Kidney glomerular epithelial cell (primary cell): ENCODE measurements around the gene CCNT2.
"Not testable (repeated sequence)": the region's sequence is repeated elsewhere in the genome, so short reads cannot be mapped to it uniquely, and the experiment has no call there.

Experiments used
- DNase-seq: peaks from one replicate; lab custom pipeline; 2025; lab: John Stamatoyannopoulos, UW

The CCNT2 gene

DNA sequence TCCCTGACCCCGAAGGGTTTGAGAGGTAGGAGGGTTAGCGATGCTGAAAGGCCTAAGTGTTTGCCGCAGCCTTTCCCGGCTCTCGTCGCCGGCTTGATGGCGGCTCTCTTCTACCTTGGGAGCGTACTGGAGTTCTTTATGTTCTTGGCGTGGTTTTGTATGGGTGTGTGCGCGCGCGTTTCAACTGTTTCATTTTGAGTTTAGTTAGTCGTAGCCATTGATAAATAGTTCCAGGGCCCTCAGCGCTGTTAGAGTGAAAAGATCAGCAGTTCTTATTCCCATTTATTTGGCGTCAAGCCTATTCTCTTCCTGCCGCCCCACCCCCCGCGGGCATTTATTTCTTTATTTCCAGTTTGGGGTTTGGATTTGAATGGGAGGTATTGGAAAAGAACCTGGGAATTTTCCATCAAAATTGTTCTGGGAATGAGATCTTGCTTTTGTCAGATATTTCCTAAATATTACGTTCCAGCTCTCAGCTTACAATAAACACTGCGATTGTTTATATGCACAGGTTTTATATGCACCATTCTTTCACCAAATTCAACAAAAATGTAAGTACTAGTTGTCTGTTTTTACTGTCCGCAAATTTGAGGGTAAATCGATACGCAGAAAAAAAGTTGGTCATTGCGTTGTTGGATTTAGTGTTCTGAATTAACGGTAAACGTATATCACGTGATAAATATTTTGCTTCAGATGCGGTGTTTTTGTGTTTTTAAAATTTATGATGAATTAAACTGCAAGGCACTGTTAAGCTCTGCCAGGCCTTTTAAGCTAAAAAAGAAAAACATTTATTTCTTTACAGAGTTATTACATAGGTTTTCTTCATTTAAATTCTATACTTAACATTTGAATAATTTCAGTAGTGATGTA, 954 bp downstream of the CCNT2 start:
- DNase-seq: peak; percentile 37

DNA sequence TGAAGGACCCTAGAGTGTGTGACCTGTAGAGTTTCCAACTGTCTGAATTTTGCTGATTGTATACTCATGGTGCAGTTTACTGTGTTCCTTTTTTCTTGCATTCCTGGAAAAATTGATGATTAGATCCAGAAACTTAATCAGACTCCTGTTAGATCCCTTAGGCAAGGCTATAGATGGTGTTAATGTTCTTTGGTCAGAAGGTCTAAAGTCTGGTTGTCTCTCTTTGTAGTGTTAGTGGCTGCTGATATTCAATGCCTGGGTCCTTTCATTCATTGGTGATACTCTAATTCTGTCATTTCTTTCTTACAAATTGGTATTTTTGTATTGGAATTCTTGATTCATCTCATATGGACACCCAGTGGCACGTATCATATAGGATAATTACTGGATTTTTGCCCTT, 6.3 kb downstream of the CCNT2 start:
- DNase-seq: no peak

DNA sequence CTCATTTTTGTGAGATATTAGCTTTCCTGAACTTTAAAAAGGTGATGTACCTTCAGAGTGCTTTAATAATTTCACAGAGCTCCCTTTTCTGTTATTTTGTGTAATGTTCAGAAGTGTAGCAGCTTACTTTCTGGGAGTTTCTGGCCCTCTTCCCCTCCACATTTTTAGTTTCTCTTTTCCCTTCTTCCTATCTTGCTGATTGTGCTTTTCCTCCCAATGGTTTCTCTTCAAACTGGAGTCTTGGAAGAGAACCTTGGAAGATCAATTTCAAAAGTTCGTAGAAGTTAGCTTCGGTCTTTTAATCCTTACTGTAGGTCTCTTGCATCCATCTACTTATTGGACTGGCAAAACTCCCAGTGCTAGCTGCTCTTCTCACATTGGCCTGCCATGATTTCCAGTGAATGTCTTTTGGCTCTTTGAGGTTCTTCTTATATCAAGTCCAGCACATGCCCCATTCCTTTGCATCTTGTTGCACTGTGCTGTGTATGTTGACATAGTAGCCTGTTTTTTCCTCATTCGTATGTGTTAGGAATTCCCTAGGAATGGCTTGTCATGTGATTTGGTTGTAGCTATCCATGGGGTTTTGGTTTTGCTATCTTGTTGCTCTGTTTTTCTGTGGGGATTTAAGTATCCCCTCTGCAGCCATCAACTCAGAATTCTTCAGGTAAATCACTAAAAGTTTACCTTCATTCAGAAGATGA, 7.8 kb downstream of the CCNT2 start:
- no peak for DNase-seq

DNA sequence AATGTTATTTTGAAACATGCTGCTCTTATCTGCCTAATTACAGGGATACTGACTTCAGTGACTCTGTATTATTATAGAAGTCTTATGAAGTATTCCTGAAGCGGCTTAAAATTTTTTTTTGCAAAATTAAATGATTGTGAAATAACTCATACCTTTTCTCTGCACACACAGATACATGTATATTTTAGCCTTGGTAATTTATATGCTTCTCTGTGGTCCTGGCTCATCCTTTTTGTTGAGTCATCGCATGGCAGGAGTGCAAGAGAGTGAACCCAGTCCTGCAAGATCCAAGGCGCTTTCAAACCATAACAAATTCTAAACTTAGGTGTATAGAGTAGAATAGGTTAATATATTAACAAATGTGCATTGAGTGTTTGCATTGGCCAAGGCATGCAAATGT, 8.6 kb downstream of the CCNT2 start:
- no peak for DNase-seq

DNA sequence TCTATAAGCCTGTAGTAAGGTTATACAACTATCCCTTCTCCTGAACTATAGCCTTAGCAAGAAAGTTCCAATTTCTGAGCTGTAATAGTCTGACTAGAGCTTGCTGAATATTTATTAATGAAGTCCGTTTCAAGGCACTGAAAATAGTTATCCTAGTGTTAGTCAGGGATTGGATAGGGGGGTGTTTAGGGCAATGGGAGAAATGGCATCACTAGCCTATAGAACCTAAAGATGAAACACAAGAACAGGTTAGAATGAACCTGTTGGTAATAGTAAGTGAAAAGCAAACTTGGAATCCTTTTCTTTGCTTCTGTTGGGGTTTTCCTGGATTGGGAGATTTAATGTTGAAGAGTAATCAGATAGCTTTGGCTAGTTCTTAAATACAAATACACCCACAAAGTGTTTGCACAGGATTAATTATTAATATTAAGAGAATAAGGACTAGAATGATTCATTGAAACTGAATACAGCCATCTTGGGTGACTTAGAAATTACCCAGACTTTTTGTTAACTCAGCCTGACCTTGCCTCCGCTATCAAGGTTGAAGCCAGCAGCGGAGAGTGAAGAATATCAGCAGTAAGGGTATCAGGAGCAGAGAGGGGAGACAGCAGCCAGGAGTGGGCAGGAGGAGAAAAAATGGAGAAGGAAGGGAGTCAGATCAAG, 14.4 kb downstream of the CCNT2 start:
- peak; percentile 35 for DNase-seq

DNA sequence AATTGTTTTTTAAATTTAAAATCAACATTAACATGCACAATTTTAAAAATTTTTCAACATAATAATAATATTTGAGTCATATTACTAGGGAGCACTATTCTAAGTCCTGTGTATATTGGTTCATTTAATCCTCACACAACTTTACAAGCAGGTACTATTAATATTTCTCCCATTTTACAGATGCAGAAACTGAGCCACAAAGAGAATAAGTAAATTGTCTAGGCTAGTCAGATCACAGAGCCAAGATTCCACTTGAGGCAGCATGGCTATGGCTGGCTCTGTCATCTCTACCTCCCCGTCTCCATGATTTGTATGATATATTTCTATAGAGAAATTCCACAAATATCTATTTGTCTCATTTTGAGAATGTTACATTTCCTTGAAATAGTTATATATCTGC, 15.1 kb downstream of the CCNT2 start:
- DNase-seq: no peak

DNA sequence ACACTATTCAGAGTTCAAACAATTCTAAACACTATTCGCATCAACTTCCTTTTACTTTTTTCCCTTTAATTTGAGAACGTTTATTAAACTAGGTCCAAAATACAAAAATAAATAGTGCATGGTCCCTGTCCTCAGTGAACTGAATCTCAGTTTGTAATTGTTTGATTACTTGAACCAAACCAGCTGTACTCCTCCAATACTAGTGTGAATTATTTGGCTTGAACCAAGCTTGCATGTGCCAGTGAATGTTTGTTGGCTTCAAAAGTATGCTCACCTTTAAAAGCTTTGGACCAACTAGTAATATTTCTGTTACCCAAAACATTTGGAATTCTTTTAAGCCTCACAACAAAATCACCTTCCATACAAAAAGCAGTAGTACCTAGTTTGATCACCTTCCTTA, 15.5 kb downstream of the CCNT2 start:
- DNase-seq: no peak

DNA sequence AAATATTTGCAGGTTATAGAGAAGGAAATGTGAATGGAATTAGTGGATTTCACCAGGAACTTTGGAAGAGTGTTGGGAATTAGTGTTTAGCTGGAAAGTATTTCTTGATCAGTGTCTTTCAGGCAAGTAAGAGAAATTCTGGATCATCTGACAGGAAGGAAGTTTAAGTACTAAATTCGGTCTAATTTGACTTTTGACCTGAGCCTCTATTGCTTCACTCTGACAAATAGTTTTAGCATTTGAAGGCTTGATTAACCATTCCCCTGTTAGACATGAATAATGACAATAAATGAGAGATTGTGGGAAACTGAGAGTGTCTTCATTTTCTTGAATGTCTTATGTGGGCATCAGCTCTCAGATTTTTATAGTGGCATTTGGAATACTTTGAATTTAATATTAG, 16.0 kb downstream of the CCNT2 start:
- no peak for DNase-seq

DNA sequence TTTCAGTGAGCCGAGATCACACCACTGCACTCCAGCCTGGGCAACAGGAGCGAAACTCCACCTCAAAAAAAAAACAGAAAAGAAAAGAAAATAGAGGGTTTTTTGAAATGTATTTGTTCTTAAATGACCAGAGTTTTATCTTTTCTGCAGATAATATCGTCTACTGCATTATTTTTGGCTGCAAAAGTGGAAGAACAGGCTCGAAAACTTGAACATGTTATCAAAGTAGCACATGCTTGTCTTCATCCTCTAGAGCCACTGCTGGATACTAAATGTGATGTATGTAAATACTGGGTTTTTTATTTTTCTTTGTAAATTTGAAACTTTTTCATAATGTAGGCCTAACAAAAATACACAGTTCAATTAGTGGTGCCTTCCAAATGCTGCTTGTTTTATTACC, 18.1 kb downstream of the CCNT2 start:
- DNase-seq: no peak

DNA sequence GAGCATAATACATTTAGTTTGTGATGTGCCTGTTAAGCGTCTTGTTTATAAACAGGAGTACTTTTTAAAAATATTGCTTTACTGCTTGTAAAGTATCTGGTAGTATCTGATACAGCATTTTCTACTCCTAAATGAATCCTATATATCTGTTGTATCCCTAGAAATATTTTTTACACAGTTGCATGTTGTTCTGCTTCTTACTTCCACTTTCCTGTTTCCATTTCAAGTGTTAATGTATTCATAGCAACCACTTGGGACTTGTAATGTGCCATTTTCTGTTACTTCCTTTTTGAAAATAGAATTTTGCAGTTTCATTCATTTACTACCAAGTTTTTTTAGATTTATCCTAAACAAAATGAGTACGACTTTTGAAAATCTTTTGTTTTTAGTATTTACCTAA, 24.9 kb downstream of the CCNT2 start:
- DNase-seq: no peak

DNA sequence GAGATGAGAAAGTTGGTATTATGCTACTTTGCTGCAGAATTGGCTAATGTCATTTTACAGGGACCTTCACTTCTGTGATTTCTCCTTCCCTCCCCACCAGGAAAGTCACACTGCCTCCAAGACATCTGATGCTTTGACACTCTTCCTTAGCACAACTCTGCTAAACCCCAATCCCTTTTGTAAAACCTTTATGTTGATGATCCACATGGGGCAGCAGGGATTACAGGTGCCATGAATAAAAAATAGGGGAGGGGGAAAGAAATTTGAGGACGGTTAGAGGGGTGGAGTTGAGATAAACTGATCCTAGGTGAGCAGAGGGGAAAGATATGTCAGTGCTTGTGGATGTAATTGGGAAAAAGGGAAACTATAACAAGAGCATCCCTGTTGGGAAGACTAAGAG, 26.4 kb downstream of the CCNT2 start:
- DNase-seq: no peak

DNA sequence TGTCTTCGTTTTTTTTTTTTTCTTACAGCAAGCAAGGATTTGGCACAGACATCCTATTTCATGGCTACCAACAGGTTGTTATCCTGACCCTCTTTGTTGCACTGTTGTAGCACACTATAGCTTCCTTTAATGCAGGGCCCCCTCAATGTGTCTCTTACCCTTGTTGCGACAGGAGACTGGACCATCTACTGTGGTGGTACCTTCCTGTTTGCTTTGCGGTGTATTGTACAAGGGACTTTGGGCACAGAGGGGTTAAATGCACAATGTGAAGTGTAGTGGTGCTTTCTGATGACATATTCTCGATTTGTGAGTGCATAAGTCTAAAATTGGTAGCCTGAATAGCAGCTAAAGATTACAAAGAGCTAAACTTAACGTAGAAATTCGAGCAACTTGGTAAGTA, 27.5 kb downstream of the CCNT2 start:
- DNase-seq: no peak

DNA sequence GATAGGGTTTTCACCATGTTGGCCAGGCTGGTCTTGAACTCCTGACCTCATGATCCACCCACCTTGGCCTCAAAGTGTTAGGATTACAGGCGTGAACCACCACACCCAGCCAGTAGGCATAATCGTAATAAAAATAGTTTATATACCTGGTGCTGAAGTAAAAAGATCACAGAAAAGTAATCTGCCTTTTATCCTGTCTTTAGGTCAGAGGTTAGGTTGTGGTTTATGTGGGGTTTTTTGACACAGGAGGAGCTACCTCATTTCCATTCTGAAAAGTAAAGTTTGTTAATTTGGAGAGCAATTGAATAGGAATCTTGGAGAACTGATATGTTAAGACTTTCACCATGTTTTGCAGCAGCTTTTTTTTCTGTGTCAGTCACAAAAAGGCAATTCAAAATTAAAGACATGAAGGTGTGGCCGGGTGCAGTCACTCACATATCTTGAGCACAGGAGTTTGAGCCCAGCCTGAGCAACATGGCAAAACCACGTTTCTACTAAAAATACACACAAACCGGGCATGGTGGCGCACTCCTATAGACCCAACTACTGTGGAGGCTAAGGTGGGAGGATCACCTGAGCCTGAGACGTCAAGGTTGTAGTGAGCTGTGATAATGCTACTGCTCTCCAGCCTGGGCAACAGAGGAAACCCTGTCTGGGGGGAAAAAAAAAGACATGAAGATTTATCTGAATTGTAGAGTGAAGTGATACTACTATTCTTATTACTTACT, 31.5 kb downstream of the CCNT2 start:
- no peak for DNase-seq

DNA sequence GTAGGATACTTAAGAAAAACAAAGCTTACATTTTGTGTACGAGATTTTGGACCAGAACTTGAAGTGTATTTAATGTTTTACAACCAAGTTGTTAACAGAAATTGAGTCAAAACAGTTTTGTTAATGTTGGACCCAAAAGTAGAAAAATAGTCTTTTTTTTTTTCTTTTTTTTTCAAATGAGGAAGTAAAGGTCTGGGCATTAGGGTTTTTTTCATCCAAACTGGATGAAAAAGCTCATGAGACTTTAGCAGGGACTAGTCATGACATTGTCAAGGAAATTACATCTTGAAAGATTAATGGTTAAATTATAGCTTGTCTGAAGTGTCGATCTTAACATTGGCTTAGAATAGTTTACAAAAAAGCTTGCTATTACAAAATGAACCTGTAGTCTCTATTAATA, 32.3 kb downstream of the CCNT2 start:
- no peak for DNase-seq

DNA sequence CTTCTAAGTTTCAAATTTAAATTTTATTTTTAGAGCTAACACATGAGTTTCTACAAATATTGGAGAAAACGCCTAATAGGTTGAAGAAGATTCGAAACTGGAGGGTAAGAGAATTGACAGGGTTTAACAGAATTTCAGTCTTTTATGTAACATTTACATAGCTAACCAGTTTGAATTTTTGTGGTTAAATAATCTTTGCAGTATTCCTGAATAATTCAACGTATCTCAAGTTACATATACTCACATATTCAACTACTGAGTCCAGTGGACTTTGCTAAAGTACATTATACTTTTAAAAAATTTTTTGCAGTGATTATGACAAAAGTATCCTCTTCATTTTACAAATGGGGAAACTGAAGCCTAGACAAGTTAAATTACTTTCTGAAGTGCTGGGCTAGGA, 34.0 kb downstream of the CCNT2 start:
- DNase-seq: no peak

DNA sequence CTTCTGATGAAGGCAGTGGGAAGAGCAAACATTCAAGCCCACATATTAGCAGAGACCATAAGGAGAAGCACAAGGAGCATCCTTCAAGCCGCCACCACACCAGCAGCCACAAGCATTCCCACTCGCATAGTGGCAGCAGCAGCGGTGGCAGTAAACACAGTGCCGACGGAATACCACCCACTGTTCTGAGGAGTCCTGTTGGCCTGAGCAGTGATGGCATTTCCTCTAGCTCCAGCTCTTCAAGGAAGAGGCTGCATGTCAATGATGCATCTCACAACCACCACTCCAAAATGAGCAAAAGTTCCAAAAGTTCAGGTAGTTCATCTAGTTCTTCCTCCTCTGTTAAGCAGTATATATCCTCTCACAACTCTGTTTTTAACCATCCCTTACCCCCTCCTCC, 35.4 kb downstream of the CCNT2 start:
- DNase-seq: no peak

DNA sequence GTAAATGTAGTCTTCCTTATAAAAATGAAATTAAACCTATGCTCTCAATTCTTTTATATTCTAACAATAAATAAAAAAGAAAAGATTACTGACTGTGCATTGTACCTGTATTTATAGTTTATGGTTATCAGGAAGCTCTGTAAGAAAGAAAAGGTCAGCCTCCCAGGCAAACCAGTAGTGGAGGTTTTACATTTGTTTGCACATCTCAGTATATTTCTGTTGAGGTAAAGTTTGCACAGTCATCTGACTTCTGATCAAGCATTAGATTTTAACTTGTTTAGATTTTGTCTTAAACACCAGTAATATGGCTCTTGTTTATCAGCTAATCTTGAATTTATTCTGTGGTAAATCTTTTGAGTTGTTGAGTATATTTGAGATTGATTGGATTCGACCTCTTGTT, 37.1 kb downstream of the CCNT2 start:
- DNase-seq: no peak

DNA sequence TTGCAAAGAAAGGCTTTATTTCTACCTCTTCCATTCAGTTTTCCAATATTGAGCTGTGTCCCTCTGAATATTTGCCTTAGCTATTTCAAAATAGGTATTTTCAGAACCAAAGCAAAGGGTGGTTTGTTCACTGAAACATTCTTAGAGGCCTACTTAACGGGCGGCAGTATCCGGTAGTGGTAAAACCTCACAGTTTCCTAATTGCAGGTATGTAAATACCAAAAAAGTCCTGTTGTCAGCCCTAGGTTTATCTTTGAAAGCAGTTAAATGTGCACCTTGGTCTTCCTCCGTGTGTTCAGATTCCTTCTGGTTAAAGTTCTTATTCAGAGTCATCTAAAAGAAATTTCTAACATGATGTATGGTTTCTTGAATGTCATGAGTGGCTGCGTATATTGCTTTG, 38.9 kb downstream of the CCNT2 start:
- DNase-seq: no peak

DNA sequence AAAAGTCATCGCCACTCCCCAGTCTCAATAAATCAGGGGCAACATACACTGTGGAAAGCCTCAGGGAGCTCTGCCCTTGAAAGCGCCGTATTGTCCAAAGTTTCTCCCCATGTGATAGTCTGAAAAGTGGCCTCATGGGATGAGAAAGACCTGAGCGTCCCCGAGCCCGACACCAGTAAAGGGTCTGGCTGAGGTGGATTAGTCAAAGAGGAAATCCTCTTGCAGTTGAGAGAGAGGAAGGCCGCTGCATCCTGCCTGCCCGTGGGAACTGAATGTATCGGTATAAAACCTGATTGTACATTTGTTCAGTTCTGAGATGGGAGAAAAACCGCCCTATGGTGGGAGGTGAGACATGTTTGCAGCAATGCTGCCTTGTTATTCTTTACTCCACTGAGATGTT, 48.5 kb downstream of the CCNT2 start:
- DNase-seq: not testable (repeated sequence)

DNA sequence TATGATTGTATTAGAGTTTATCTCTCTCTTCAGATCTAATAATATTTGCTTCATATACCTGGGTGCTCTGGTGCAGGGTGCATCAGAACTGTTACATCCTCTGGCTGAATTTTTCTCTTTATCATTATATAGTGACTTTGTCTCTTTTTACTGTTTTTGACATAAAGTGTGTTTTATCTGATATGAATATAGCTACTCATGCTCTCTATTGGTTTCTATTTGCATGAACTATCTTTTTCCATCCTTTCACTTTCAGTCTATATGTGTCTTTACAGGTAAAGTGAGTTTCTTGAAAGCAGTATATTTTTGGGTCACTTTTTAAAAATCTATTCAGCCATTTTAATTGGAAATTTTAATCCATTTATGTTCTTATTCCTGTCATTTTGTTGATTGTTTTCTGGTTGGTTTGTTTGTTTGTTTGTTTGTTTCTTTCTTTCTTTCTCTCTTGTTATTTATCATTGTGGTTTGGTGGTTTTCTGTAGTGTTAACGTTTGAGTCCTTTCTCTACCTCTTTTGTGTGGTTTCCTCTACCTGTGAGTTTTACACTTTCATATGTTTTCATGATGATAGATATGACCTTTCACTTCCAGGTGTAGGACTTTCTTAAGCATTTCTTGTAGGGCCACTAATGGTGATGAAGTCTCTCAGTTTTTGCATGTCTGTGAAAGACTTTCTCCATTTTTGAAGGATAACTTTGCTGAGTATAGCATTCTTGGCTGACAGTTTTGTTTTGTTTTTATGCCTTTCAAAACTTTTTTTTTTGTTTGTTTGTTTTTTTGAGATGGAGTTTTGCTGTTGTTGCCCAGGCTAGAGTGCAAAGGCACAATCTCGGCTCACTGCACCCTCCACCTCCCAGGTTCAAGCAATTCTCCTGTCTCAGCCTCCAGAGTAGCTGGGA, 54.9 kb downstream of the CCNT2 start:
- no peak for DNase-seq

DNA sequence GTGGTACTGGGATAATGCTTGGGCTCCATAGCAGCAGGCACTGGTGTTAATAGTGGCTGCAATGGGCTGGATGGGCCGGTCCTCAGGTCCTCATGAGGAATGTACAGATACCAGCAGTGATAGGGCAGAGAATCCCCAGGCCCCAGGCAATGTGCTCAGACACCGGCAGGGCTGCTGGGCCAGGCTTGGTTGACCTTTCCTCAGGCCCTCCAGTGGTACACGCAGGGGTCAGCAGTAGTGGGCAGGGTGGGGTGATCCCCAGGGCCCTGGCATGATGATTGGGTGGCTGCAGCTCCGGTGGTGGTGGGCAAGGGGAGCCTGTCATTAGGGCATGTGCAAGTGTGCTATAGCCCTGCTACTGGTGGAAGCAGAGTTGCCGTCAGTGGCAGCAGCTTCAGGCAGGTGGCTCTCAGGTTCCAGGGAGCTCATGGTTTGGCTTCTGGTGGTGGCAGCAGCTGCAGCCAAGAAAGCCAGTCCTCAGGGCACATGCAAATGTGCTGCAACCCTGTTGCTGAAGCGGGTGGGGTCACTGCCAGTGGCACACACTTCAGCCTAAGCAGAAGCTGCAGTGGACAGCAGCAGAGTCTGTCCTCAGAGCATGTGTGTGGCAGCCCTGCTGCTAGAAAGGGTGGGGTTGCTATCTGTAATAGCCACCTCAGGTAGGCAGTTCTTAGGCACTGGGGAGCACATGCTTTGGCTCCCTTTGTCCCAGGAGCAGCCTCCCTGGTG, 56.8 kb downstream of the CCNT2 start:
- no peak for DNase-seq
